GM13976 (cell line): ENCODE results near the gene MTHFD2.

Source experiments
- DNase-seq: peaks from one replicate; pipeline ENCODE4 v3.0.0; 2012; ENCODE audit warnings: low spot score
- in situ Hi-C: fragments of 300-500 bp; cut with MboI; formaldehyde crosslinking; loops from one replicate; pipeline ENCODE4 v1.12.0; 2022; ENCODE audit warnings: low sequenced_read_pairs, mixed read lengths, inconsistent platforms; ENCODE audit not compliant: unreplicated experiment
- TF ChIP-seq, protein P1 (sequence below): IDR thresholded peaks from 2 replicates; pipeline ENCODE4 v1.5.1; 2012; ENCODE audit warnings: borderline replicate concordance, mild to moderate bottlenecking; ENCODE audit not compliant: insufficient read depth; ENCODE audit errors: extremely low read depth, missing control alignments, control extremely low read depth

MTHFD2 gene

DNA sequence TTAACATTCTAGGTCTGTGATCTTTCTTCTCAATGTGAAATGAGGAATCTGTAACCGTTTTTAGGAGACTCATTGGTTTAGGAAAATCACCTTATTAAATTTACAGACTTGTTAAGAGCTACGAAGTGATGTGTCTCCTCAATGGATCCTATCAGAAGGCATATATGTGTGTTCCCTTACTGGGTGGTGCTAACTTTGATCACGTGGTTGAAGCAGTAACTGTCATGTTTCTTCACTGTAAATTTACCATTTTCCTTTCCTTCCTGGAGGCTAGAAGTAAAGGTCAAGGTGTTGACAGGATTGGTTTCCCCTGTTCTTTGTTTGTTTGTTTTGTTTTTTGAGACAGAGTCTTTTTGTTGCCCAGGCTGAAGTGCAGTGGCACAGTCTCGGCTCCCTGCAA, 1.4 kb upstream of the MTHFD2 start:
- TF ChIP-seq, protein P1, sequence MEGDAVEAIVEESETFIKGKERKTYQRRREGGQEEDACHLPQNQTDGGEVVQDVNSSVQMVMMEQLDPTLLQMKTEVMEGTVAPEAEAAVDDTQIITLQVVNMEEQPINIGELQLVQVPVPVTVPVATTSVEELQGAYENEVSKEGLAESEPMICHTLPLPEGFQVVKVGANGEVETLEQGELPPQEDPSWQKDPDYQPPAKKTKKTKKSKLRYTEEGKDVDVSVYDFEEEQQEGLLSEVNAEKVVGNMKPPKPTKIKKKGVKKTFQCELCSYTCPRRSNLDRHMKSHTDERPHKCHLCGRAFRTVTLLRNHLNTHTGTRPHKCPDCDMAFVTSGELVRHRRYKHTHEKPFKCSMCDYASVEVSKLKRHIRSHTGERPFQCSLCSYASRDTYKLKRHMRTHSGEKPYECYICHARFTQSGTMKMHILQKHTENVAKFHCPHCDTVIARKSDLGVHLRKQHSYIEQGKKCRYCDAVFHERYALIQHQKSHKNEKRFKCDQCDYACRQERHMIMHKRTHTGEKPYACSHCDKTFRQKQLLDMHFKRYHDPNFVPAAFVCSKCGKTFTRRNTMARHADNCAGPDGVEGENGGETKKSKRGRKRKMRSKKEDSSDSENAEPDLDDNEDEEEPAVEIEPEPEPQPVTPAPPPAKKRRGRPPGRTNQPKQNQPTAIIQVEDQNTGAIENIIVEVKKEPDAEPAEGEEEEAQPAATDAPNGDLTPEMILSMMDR, result no peak
- no peak for DNase-seq
- in situ Hi-C loops, result no loop called here

DNA sequence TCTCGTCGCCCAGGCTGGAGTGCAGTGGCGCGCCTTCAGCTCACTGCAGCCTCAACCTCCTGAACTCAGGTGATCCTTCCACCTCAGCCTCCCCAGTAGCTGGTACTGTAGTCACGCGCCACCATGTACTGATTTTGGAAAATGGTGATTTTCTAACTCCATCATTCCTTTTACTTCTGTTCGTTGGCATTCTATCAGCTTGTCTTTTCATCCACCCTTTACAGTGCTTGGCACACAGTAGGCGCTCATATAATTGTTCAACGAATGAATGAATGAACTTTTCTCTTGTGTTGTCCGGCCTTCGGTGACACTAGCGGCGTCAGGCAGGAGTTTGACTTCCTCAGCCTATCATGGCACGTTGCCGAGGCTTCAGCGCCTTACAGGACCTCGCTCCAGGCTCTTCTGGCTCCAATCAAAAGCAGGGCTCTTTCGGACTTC, 373 bp upstream of the MTHFD2 start:
- in situ Hi-C loops, result no loop called here
- TF ChIP-seq, protein P1, result no peak
- DNase-seq, result no peak

DNA sequence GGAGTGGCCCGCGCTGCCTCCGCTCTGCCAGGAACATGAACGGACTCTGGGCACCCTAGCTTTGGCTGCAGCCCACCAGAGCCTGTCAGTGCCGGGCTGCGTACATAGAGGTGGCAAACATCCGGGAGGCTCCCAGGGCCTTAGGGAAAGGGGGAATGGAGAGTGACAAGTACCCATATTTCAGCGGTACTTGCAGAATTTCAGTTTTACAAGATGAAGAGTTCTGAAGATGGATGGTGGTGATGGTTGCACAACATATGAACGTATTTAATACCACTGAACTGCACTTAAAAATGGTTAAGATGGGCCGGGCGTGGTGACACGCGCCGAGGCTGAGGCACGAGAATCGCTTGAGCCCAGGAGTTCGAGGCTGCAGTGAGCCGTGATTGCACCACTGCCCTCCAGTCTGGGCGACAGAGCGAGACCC, 873 bp downstream of the MTHFD2 start:
- TF ChIP-seq, protein P1, result no peak
- no peak for DNase-seq
- in situ Hi-C loops, result no loop called here

DNA sequence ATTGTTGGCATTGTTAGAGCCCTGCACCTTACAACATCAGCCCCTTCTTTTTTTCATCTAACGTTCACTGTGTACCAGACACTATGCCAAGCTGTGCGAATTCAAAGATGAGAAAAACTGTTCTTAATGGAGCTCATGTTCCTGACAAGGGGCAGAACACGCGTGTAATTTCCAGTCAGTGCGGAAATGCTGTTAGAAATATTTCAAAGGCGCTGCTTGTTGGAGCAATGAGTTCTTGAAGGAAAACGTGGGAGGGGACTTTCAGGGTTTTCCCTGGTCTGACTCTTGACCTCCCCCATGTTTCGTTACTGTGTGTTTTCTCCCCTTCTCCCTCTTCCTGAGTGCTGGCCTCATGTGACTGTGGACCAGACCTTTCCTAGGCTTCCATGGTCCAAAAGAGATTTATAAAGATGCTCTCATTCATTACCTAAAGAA, 1.5 kb downstream of the MTHFD2 start:
- DNase-seq, result peak; percentile 33
- in situ Hi-C loops, result no loop called here
- TF ChIP-seq, protein P1, result no peak

DNA sequence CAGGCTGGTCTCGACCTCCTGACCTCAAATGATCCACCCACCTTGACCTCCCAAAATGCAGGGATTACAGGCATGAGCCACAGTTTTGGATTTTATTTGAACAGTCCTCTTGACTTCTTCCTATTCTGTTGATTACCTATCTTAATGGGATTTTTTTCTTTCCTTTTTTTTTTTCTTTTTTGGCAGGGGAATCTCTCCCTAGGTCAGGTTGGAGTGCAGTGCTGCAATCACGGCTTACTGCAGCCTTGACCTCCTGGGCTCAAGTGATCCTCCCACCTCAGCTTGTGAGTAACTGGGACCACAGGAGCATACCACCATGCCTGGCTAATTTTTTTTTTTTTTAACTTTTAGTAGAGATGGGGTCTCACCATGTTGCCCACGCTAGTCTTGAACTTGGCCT, 2.8 kb downstream of the MTHFD2 start:
- DNase-seq, result no peak
- in situ Hi-C loops, result no loop called here
- TF ChIP-seq, protein P1, result no peak

DNA sequence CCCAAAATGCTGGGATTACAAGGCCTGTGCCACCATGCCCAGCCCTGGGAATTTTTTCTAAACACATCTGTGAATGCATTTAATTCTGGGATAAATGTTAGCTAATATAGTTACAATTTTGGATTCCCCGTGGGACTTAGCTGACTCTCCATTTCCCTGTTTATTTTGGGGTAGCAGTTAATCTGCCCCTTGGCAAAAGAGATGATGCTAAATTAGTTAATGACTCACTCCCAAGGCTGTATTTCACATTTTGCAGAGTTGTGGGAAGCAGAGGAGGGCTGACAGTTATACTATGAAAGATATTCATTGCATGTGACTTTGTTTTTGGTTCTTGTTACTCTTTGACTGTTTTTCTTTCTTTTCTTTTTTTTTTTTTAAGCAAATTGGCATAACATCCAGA, 3.2 kb downstream of the MTHFD2 start:
- in situ Hi-C loops, result no loop called here
- no peak for DNase-seq

More for the DNA sequence above, 3.2 kb downstream of the MTHFD2 start:
- TF ChIP-seq, protein P1, result no peak
